ENCODE data around the gene ZNF688. TPM values are rescaled to one million over a fixed set of nuclear protein-coding genes. Genes with fewer than 3 reads are reported as not detected.

The ZNF688 gene
- total and polyA plus RNA-seq, 2 of the 13 experiments (the other 11 are each of a cell fraction or from before 2014, with no cell fraction given) = 2.4 to 5.4 TPM

DNA sequence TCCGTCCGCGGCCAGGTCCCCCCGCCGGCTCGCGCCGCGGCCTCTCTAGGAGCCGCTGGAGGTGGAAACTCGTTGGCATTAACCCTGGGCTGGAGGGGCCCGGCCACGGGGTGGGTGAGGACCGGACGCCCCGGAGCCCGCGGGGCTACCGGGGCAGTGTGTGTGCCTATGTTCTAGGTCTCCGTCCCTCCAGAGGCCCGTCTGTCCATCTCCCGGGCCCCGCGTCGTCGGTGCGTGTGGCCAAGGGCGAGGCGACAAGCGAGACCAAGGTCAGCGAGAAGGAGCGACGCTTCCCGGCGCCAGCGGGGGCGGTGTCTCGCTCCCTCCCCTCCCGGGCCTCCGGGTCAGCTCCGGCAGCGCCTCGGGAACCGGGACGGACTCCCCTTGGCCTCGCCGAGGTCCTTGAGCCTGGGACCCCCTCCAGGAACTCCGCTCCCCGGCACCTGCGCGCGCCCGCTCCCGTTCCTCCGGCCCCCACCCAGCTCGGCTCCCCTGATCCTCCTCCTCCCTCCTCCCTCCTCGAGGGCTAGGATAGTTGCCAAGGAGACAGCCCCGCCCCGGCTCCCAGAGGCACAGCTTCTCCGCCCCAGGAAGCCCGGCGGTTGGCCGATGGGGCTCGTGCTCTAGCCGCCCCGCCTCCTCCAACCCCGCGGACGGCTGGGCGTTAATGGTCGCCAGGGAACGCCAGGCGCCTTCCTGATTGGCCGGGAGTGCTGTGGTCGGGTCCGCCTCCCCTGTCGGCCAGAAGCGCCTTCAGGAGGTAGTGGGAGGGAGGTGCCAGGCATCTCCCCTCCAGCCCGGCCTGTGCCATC is 44.5 kb downstream of the ZNF688 start (continued):
- TF ChIP-seq, protein P1, sequence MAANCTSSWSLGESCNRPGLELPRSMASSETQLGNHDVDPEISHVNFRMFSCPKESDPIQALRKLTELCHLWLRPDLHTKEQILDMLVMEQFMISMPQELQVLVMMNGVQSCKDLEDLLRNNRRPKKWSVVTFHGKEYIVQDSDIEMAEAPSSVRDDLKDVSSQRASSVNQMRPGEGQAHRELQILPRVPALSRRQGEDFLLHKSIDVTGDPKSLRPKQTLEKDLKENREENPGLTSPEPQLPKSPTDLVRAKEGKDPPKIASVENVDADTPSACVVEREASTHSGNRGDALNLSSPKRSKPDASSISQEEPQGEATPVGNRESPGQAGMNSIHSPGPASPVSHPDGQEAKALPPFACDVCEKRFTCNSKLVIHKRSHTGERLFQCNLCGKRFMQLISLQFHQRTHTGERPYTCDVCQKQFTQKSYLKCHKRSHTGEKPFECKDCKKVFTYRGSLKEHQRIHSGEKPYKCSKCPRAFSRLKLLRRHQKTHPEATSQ (CRISPR knock-in tag; IDR thresholded peaks at IDR 0.05; ENCODE audit: borderline replicate concordance) = 0 out of 2 replicates have a peak, but pooled peaks have one; percentile 33
- TF ChIP-seq XBP1 (CRISPR knock-in tag; IDR thresholded peaks at IDR 0.05) (no peak), TOE1 (CRISPR knock-in tag; IDR thresholded peaks at IDR 0.05) (0 out of 2 replicates have a peak, but pooled peaks have one; percentile 61), ZZZ3 (CRISPR knock-in tag; IDR thresholded peaks at IDR 0.05; ENCODE audit: borderline replicate concordance) (0 out of 2 replicates have a peak, but pooled peaks have one; percentile 55), IRF2 (CRISPR knock-in tag; IDR thresholded peaks at IDR 0.05) (peak; percentile 62; the same call in 1 of the 2 replicates), KDM2A (CRISPR knock-in tag; IDR thresholded peaks at IDR 0.05; ENCODE audit: borderline replicate concordance, low read depth) (peak; percentile 91), SAFB2 (CRISPR knock-in tag; IDR thresholded peaks at IDR 0.05; ENCODE audit: borderline replicate concordance, low read depth) (peak; percentile 41; the same call in 1 of the 2 replicates), SIX4 (CRISPR knock-in tag; IDR thresholded peaks at IDR 0.05) (peak; percentile 19; the same call in 1 of the 2 replicates), ZNF274 (CRISPR knock-in tag; IDR thresholded peaks at IDR 0.05) (peak; percentile 79; the same call in 1 of the 2 replicates), ISX (CRISPR knock-in tag; conservative IDR thresholded peaks at IDR 0.05) (no peak), NCOR1 (IDR thresholded peaks at IDR 0.05; ENCODE audit: borderline replicate concordance, low read length) (peak; percentile 64; the same call in 1 of the 2 replicates), ZNF329 (CRISPR knock-in tag; IDR thresholded peaks at IDR 0.05; ENCODE audit: low read depth) (no peak), ZNF775 (CRISPR knock-in tag; IDR thresholded peaks at IDR 0.05; ENCODE audit: borderline replicate concordance) (no peak), ZNF562 (CRISPR knock-in tag; IDR thresholded peaks at IDR 0.05; ENCODE audit: borderline replicate concordance) (no peak), SPEN (CRISPR knock-in tag; IDR thresholded peaks at IDR 0.05; ENCODE audit: low read depth) (peak; percentile 60; the same call in 1 of the 2 replicates), ZNF709 (CRISPR knock-in tag; IDR thresholded peaks at IDR 0.05) (peak; percentile 64; the same call in 1 of the 2 replicates), ZNF138 (CRISPR knock-in tag; IDR thresholded peaks at IDR 0.05; ENCODE audit: low read depth) (no peak), ZBTB38 (CRISPR knock-in tag; IDR thresholded peaks at IDR 0.05) (no peak; the same call in 1 of the 2 replicates), ZNF768 (CRISPR knock-in tag; IDR thresholded peaks at IDR 0.05) (no peak; the same call in 1 of the 2 replicates), ZNF276 (CRISPR knock-in tag; IDR thresholded peaks at IDR 0.05; ENCODE audit: low read depth) (no peak), SATB2 (CRISPR knock-in tag; IDR thresholded peaks at IDR 0.05) (no peak), ERF (CRISPR knock-in tag; IDR thresholded peaks at IDR 0.05) (peak; percentile 11; the same call in 1 of the 2 replicates)
- TF ChIP-seq, protein P2, sequence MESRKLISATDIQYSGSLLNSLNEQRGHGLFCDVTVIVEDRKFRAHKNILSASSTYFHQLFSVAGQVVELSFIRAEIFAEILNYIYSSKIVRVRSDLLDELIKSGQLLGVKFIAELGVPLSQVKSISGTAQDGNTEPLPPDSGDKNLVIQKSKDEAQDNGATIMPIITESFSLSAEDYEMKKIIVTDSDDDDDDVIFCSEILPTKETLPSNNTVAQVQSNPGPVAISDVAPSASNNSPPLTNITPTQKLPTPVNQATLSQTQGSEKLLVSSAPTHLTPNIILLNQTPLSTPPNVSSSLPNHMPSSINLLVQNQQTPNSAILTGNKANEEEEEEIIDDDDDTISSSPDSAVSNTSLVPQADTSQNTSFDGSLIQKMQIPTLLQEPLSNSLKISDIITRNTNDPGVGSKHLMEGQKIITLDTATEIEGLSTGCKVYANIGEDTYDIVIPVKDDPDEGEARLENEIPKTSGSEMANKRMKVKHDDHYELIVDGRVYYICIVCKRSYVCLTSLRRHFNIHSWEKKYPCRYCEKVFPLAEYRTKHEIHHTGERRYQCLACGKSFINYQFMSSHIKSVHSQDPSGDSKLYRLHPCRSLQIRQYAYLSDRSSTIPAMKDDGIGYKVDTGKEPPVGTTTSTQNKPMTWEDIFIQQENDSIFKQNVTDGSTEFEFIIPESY (CRISPR knock-in tag; IDR thresholded peaks at IDR 0.05) = no peak
- TF ChIP-seq, protein P3, sequence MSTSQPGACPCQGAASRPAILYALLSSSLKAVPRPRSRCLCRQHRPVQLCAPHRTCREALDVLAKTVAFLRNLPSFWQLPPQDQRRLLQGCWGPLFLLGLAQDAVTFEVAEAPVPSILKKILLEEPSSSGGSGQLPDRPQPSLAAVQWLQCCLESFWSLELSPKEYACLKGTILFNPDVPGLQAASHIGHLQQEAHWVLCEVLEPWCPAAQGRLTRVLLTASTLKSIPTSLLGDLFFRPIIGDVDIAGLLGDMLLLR (CRISPR knock-in tag; IDR thresholded peaks at IDR 0.05) = peak; percentile 80; the same call in 1 of the 2 replicates

Measured in HepG2 (cell line).